ENCODE measurements around the gene LRRC52.

DNA sequence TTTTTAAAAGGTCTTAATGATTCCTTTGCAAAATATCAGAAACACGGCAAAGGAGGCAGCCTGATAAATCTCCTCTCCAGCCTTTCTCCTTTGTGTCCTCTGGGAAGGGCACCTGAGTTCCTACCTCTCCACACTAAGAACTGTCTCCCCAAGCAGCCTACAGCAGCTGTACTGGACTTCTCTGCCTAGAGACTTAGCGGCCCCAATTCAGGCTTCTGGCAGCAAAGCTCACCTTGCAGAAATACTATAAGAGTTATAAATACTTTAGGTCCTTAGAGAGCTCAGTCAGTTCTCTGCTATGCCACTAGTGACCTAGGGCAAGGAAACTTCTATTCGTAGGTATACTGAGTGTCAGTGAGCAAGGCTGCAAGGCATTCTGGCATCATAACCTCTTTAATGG lies 33.9 kb downstream of the LRRC52 start:
- TF ChIP-seq, protein P1, sequence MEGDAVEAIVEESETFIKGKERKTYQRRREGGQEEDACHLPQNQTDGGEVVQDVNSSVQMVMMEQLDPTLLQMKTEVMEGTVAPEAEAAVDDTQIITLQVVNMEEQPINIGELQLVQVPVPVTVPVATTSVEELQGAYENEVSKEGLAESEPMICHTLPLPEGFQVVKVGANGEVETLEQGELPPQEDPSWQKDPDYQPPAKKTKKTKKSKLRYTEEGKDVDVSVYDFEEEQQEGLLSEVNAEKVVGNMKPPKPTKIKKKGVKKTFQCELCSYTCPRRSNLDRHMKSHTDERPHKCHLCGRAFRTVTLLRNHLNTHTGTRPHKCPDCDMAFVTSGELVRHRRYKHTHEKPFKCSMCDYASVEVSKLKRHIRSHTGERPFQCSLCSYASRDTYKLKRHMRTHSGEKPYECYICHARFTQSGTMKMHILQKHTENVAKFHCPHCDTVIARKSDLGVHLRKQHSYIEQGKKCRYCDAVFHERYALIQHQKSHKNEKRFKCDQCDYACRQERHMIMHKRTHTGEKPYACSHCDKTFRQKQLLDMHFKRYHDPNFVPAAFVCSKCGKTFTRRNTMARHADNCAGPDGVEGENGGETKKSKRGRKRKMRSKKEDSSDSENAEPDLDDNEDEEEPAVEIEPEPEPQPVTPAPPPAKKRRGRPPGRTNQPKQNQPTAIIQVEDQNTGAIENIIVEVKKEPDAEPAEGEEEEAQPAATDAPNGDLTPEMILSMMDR (IDR thresholded peaks at IDR 0.05): no peak
- TF ChIP-seq ZFX (IDR thresholded peaks at IDR 0.05; ENCODE audit: borderline replicate concordance): no peak
